Mammary epithelial cell (primary cell): Measurements from ENCODE around the gene KLK6.

Experiments used
- CTCF ChIP-seq, 2 donors: IDR thresholded peaks in 1 of 2; conservative IDR thresholded peaks in 1 of 2; 2 replicates each; pipeline ENCODE4 v1.5.1; 2011 to 2012; ENCODE audit warnings: inconsistent platforms in 2 of 2, low read length in 2 of 2, mild to moderate bottlenecking in 2 of 2, control low read depth in 1 of 2, low read depth in 1 of 2; ENCODE audit not compliant: insufficient read depth in 1 of 2; ENCODE audit errors: extremely low read depth in 1 of 2
- EZH2 ChIP-seq: IDR thresholded peaks from 2 replicates; pipeline ENCODE4 v1.6.1; 2012; ENCODE audit warnings: low read length, inconsistent platforms, borderline replicate concordance

- TF ChIP-seq CTCF (conservative IDR thresholded peaks at IDR 0.05 in 1 of 2, IDR thresholded peaks at IDR 0.05 in 1 of 2; ENCODE audit: extremely low read depth in 1 of 2, insufficient read depth in 1 of 2, low read depth in 1 of 2, low read length in 2 of 2) (no peak), EZH2 (no peak)
These were observed 10.4 kb upstream of the KLK6 start for GRCh38 chr19:50979758-50980157.
